NCI-H1694 treated with DMSO at 0.1 percent for 48 hours (cell line): ENCODE data around the gene GABRA1.

Source experiments
- DNase-seq: peaks from one replicate; lab custom pipeline; 2025; lab: John Stamatoyannopoulos, UW

Gene GABRA1

GRCh38 chr5:161847941-161848391 is at the start of gene GABRA1:
Gene GABRA1 (plus strand): TSS chr5:161848120. CDS start chr5:161850811, 2,691 bp downstream.
- DNase-seq = peak; percentile 21

- no peak for DNase-seq
Observed at GRCh38 chr5:161799316-161799715, 48.6 kb upstream of the GABRA1 start.

GRCh38 chr5:161804263-161804662 is 43.7 kb upstream of the GABRA1 start:
- DNase-seq = no peak

- no peak for DNase-seq
Observed at GRCh38 chr5:161846746-161847145, 1.2 kb upstream of the GABRA1 start.

- no peak for DNase-seq
Observed at GRCh38 chr5:161847447-161847846, 473 bp upstream of the GABRA1 start.

- DNase-seq = no peak
Observed at GRCh38 chr5:161850491-161850890, 2.6 kb downstream of the GABRA1 start.

GRCh38 chr5:161851691-161852299 is 3.9 kb downstream of the GABRA1 start:
- peak; percentile 48 for DNase-seq

- DNase-seq = no peak
Observed at GRCh38 chr5:161857358-161857757, 9.4 kb downstream of the GABRA1 start.

- no peak for DNase-seq
Observed at GRCh38 chr5:161863259-161863658, 15.3 kb downstream of the GABRA1 start.

GRCh38 chr5:161863811-161864210 is 15.9 kb downstream of the GABRA1 start:
- DNase-seq = no peak

GRCh38 chr5:161865510-161865909 is 17.6 kb downstream of the GABRA1 start:
- DNase-seq = no peak

GRCh38 chr5:161889971-161890370 is 42.1 kb downstream of the GABRA1 start:
- no peak for DNase-seq

GRCh38 chr5:161895514-161895913 is 47.6 kb downstream of the GABRA1 start:
- DNase-seq = no peak

- no peak for DNase-seq
Observed at GRCh38 chr5:161897033-161897432, 49.1 kb downstream of the GABRA1 start.

- no peak for DNase-seq
Observed at GRCh38 chr5:161899590-161899989, 51.7 kb downstream of the GABRA1 start.

- DNase-seq = no peak
Observed at GRCh38 chr5:161900981-161901380, 53.1 kb downstream of the GABRA1 start.

- no peak for DNase-seq
Observed at GRCh38 chr5:161921781-161922180, 73.9 kb downstream of the GABRA1 start.

GRCh38 chr5:161924270-161924669 is 76.3 kb downstream of the GABRA1 start:
- no peak for DNase-seq

GRCh38 chr5:161925960-161926359 is 78.0 kb downstream of the GABRA1 start:
- DNase-seq = no peak

GRCh38 chr5:161934486-161934885 is 86.6 kb downstream of the GABRA1 start:
- no peak for DNase-seq

- no peak for DNase-seq
Observed at GRCh38 chr5:161944974-161945373, 97.1 kb downstream of the GABRA1 start.

- no peak for DNase-seq
Observed at GRCh38 chr5:161946911-161947310, 99.0 kb downstream of the GABRA1 start.
